ENCODE measurements around the gene TMEM92.

Gene TMEM92

GRCh38 chr17:50323060-50323459, 48.8 kb downstream of the TMEM92 start:
- Histone ChIP-seq H3K27ac (no peak overlapping the region), H3K4me3 (no peak overlapping the region), H3K4me1 (peaks cover 29% of the 10 kb centered on the region), H4K20me1 (no peaks in the 10 kb centered on the region), H3K9me3 (no peaks in the 10 kb centered on the region), H3K36me3 (no peaks in the 10 kb centered on the region), H3K27me3 (no peaks in the 10 kb centered on the region), H3K9ac (no peak overlapping the region), H3K4me2 (peak overlapping the region; percentile 26; the same call in 1 of the 2 replicates)
- TF ChIP-seq Cebpa-rat (IDR thresholded peaks at IDR 0.05): no peak

GRCh38 chr17:50325906-50326305, 51.6 kb downstream of the TMEM92 start:
- H4K20me1 ChIP-seq: no peaks in the 10 kb centered on the region
- H3K27ac ChIP-seq: no peak overlapping the region
- H3K4me3 ChIP-seq: no peak overlapping the region
- no peak overlapping the region for H3K9ac ChIP-seq
- no peaks in the 10 kb centered on the region for H3K36me3 ChIP-seq
- TF ChIP-seq Cebpa-rat (IDR thresholded peaks at IDR 0.05): no peak
- peaks cover 52% of the 10 kb centered on the region for H3K4me1 ChIP-seq
- H3K27me3 ChIP-seq: no peaks in the 10 kb centered on the region
- H3K9me3 ChIP-seq: no peaks in the 10 kb centered on the region
- H3K4me2 ChIP-seq: 0 out of 2 replicates have a peak overlapping the region, but pooled peaks have one; percentile 80

DNA sequence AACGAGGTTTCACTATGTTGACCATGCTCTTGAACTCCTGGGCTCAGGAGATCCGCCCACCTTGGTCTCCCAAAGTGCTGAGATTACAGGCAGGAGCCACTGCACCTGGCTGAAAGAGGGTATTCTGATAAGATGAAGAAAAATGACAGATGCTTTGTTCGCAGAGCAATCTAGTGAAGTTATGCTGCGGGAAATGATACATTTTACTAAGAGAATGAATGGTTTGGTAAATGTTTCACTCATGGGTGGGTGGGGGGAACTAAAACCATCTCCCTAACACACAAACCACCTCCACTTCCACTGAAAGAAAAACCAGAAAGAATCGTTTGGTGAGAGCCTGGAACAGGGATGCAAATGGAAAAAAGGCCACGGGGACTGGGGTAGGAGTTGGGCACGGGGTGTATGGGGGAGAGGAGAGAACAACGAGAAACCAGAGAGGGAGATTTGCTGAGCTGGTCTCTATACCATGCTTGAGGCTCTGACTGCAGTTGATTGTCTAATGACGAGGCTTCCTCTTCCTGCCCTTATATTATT, 52.6 kb downstream of the TMEM92 start:
- H3K27ac ChIP-seq: no peak overlapping the region
- no peaks in the 10 kb centered on the region for H3K27me3 ChIP-seq
- no peak overlapping the region for H3K9ac ChIP-seq
- no peaks in the 10 kb centered on the region for H3K9me3 ChIP-seq
- TF ChIP-seq Cebpa-rat (IDR thresholded peaks at IDR 0.05): no peak
- H3K4me2 ChIP-seq: peak overlapping the region; percentile 80
- H3K4me1 ChIP-seq: peaks cover 55% of the 10 kb centered on the region
- H3K36me3 ChIP-seq: no peaks in the 10 kb centered on the region
- no peaks in the 10 kb centered on the region for H4K20me1 ChIP-seq
- H3K4me3 ChIP-seq: no peak overlapping the region

- no peaks in the 10 kb centered on the region for H3K9me3 ChIP-seq
- peak overlapping the region; percentile 56 for H3K9ac ChIP-seq
- H3K4me3 ChIP-seq: peak overlapping the region; percentile 39; the same call in 1 of the 2 replicates
- H3K36me3 ChIP-seq: no peaks in the 10 kb centered on the region
- H3K27ac ChIP-seq: peak overlapping the region; percentile 69
- peak overlapping the region; percentile 80 for H3K4me2 ChIP-seq
- H3K4me1 ChIP-seq: peaks cover 62% of the 10 kb centered on the region
- no peak for TF ChIP-seq Cebpa-rat (IDR thresholded peaks at IDR 0.05)
- H3K27me3 ChIP-seq: no peaks in the 10 kb centered on the region
- H4K20me1 ChIP-seq: no peaks in the 10 kb centered on the region
Measured at GRCh38 chr17:50328363-50329325, 54.4 kb downstream of the TMEM92 start.

- no peaks in the 10 kb centered on the region for H3K36me3 ChIP-seq
- no peak for TF ChIP-seq Cebpa-rat (IDR thresholded peaks at IDR 0.05)
- no peak overlapping the region for H3K4me3 ChIP-seq
Measured at GRCh38 chr17:50329716-50330115, 55.5 kb downstream of the TMEM92 start.

GRCh38 chr17:50330151-50330775, 56.0 kb downstream of the TMEM92 start:
- no peak overlapping the region for H3K4me2 ChIP-seq

More at GRCh38 chr17:50329716-50330115, 55.5 kb downstream of the TMEM92 start:
- H3K4me1 ChIP-seq: peaks cover 70% of the 10 kb centered on the region
- no peaks in the 10 kb centered on the region for H4K20me1 ChIP-seq
- H3K9me3 ChIP-seq: no peaks in the 10 kb centered on the region
- no peaks in the 10 kb centered on the region for H3K27me3 ChIP-seq
- no peak overlapping the region for H3K9ac ChIP-seq
- H3K4me2 ChIP-seq: no peak overlapping the region
- H3K27ac ChIP-seq: no peak overlapping the region

More at GRCh38 chr17:50330151-50330775, 56.0 kb downstream of the TMEM92 start:
- Histone ChIP-seq H3K4me3 (no peak overlapping the region), H3K36me3 (no peaks in the 10 kb centered on the region), H3K9me3 (no peaks in the 10 kb centered on the region), H3K27ac (no peak overlapping the region), H3K9ac (no peak overlapping the region), H3K4me1 (peaks cover 70% of the 10 kb centered on the region), H3K27me3 (no peaks in the 10 kb centered on the region), H4K20me1 (no peaks in the 10 kb centered on the region)
- no peak for TF ChIP-seq Cebpa-rat (IDR thresholded peaks at IDR 0.05)
